Cardiac fibroblast (primary cell): ENCODE results near the gene TLL1.

Source experiments
- DNase-seq, 2 donors: peaks; one replicate each; pipeline versions ENCODE4 v3.0.0 to v3.0.0-alpha.2; 2010; ENCODE audit warnings: low read depth in 2 of 2
- H3K4me3 ChIP-seq, 2 donors: replicated peaks in 1 of 2; 1 replicate in 1 of 2; 2 replicates in 1 of 2; pipeline ENCODE4 v1.5.1; 2011; ENCODE audit warnings: low read depth in 2 of 2, low read length in 2 of 2, mild to moderate bottlenecking in 2 of 2, moderate library complexity in 1 of 2
- TF ChIP-seq, protein P1 (sequence below): IDR thresholded peaks from one replicate; pipeline ENCODE4 v1.5.1; 2011; ENCODE audit warnings: low read depth, mild to moderate bottlenecking, low read length, inconsistent platforms

TLL1 gene

DNA sequence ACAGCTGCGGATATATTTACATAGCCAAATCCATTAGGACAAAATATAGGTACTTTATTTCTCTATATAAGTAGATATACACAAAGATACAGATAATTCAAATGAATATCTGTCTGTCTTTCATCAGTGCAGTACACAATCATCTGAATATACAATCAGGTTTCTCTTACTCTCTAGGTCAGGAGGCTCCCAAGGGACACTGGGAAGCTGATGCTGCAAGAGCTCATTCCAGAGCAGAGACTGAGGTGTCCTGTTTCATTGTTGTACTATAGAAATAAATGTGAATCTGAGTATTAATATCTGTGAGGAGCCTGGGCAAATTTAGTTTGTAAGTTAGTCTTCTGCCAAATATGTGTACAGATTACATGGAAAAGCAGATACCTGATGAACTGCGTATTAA, 4.2 kb downstream of the TLL1 start:
- TF ChIP-seq, protein P1, sequence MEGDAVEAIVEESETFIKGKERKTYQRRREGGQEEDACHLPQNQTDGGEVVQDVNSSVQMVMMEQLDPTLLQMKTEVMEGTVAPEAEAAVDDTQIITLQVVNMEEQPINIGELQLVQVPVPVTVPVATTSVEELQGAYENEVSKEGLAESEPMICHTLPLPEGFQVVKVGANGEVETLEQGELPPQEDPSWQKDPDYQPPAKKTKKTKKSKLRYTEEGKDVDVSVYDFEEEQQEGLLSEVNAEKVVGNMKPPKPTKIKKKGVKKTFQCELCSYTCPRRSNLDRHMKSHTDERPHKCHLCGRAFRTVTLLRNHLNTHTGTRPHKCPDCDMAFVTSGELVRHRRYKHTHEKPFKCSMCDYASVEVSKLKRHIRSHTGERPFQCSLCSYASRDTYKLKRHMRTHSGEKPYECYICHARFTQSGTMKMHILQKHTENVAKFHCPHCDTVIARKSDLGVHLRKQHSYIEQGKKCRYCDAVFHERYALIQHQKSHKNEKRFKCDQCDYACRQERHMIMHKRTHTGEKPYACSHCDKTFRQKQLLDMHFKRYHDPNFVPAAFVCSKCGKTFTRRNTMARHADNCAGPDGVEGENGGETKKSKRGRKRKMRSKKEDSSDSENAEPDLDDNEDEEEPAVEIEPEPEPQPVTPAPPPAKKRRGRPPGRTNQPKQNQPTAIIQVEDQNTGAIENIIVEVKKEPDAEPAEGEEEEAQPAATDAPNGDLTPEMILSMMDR = no peak
- DNase-seq = peak; percentile 49 to 83
- H3K4me3 ChIP-seq = no peak overlapping the region

DNA sequence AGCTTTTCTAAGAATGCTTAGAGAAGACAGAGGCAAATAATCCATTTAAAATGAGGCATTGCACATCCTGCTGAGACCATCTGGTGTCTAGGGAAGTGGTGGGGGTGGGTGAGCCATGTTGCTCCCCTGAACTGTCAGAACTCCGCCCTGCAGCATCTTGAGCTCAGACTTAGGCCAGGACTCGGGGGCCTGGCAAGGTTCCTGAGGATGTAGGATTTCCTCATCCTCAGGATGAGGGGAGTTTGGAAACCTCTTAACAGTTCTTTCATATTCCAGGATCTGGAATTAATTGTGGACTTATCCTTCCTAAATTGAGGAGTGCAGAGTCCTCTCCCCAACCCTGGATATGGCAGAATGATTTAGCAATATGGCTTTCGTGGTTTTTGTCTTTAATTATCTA, 6.6 kb downstream of the TLL1 start:
- TF ChIP-seq, protein P1 = no peak
- H3K4me3 ChIP-seq = no peak overlapping the region
- peak in 1 of 2 donors; percentile 8 for DNase-seq

DNA sequence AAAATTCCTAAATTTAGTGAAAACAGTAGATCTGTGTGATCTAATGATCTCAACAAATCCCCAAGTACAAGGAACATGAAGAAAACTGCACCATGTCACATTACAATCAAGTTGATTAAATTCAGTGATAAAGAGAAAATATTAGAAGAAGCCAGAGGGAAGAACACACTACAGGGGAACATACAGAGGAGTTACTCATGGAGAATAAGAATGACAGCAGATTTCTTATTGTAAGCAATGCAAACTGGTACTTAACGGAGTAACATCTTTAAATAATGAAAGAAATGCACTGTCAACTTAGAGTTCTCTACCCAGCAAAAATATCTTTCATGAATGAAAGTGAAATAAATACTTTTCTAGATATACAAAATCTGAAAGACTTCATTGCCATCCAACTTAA, 21.1 kb downstream of the TLL1 start:
- TF ChIP-seq, protein P1 = no peak
- no peak for DNase-seq
- no peak overlapping the region for H3K4me3 ChIP-seq

DNA sequence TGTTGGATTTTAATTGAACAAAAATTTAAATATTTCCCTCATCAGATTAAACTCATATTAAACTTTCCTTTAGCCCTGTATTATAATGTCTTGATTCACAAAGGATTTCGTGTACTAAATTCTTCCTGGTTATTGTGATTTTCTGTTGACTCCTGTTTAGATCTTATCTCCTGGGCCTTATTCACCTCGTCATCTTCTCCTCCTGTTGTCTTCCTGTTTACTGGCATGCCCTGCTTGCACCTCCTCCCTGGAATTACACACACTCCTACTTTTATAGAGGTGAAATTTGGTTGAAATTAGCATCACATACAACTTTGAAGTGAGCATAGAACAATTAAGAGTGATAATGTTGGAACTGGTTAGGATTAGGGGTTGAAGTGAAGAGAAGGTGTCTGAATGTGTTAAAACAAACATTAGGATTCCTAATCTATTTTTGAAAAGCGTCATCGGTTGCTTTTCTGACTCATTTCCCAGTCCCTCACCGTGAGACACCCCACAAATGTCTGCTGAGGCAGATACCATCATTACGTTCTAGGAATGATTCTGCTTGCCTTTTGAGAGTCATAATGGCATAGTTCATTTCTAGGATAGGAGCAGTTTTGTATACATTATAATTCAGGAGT, 32.5 kb downstream of the TLL1 start:
- peak; percentile 29 to 58 for DNase-seq
- TF ChIP-seq, protein P1 = no peak
- H3K4me3 ChIP-seq = no peak overlapping the region

DNA sequence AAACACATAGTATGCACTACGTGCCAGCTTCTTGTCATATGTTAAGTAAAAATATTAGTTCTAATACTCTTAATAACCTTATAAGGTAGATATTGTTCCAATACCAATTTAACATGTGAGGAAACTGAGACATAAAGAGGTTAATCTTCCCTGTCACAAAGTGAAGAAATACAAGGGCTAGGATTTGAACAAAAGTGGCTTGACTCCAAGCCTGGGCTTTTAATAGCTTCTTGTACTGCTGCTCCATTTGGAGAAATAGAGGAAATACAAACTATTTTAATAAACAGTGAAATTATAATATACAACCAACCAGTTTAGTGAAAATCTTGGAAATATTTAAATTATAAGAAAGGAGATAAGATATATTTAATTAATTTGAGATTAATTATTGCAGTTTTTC, 33.2 kb downstream of the TLL1 start:
- DNase-seq = peak; percentile 9 to 36

DNA sequence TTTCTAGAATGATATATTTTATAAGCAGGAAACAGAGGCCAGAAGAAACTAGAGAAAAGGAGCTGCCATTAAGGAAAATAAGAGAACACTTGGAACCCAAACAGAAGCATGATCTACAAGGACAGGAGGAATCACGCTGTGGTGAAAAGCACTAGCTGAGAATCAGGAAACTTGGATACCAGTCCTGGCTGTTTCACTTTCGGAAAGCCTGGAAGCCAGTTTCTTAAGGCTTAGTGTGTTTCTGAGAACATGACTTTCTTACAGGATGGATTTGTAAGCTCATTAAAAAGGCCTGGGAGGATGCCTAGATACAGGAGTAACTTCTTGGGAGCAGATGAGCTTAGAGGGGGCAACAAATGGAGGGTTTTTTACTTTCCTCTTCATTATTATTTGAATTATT, 36.9 kb downstream of the TLL1 start:
- no peak overlapping the region for H3K4me3 ChIP-seq
- TF ChIP-seq, protein P1 = no peak
- peak; percentile 8 to 9 for DNase-seq

More for the DNA sequence above, 33.2 kb downstream of the TLL1 start:
- H3K4me3 ChIP-seq = no peak overlapping the region
- TF ChIP-seq, protein P1 = no peak

DNA sequence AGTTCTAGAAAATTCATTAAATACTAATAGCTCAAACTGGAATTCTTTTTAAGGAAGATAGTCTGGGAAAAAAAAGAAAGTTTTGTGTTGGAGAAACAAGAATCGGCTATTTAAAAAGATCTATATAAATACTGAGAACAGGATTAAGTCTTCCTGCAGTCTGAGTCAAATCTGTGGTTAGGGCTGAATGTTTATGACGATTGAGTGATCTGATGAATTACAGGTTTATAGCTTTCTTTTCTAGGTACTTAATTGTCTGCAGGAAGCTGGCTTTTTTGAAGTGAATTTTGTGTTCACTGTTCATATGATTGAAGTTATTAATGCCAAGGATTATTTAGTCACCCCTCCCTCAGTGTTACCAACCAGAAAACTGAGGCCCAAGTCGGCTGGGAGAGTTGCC, 42.2 kb downstream of the TLL1 start:
- TF ChIP-seq, protein P1 = no peak
- H3K4me3 ChIP-seq = no peak overlapping the region
- no peak for DNase-seq
